Mammary epithelial cell (primary cell): ENCODE measurements around the gene RAB17.

Experiments used
- CTCF ChIP-seq, 2 donors: IDR thresholded peaks in 1 of 2; conservative IDR thresholded peaks in 1 of 2; 2 replicates each; pipeline ENCODE4 v1.5.1; 2011 to 2012; ENCODE audit warnings: inconsistent platforms in 2 of 2, low read length in 2 of 2, mild to moderate bottlenecking in 2 of 2, control low read depth in 1 of 2, low read depth in 1 of 2; ENCODE audit not compliant: insufficient read depth in 1 of 2; ENCODE audit errors: extremely low read depth in 1 of 2
- EZH2 ChIP-seq: IDR thresholded peaks from 2 replicates; pipeline ENCODE4 v1.6.1; 2012; ENCODE audit warnings: low read length, inconsistent platforms, borderline replicate concordance

GRCh38 chr2:237615631-237616249 lies 25.2 kb upstream of the RAB17 start:
- no peak for TF ChIP-seq CTCF (conservative IDR thresholded peaks at IDR 0.05 in 1 of 2, IDR thresholded peaks at IDR 0.05 in 1 of 2; ENCODE audit: extremely low read depth in 1 of 2, insufficient read depth in 1 of 2, low read depth in 1 of 2, low read length in 2 of 2)
- TF ChIP-seq EZH2, result no peak
